Choroid plexus epithelial cell (primary cell): ENCODE data around the gene MED31.

ENCODE experiments used
- DNase-seq: peaks from one replicate; pipeline ENCODE4 v3.0.0-alpha.2; 2010; ENCODE audit warnings: low read depth
- H3K4me3 ChIP-seq: 2 replicates; pipeline ENCODE4 v1.5.1; 2011; ENCODE audit warnings: low read depth, mild to moderate bottlenecking, control low read depth, low read length, moderate library complexity
- CTCF ChIP-seq: conservative IDR thresholded peaks from 2 replicates; pipeline ENCODE4 v1.5.1; 2011; ENCODE audit warnings: low read depth, mild to moderate bottlenecking, control low read depth, inconsistent platforms, low read length, moderate library complexity

Gene MED31

GRCh38 chr17:6636616-6637457 is 14.6 kb downstream of the MED31 start:
- DNase-seq, result no peak
- H3K4me3 ChIP-seq, result no peak overlapping the region
- no peak for TF ChIP-seq CTCF

- no peak for TF ChIP-seq CTCF
- no peak overlapping the region for H3K4me3 ChIP-seq
- DNase-seq, result no peak
These were observed 15.3 kb downstream of the MED31 start for GRCh38 chr17:6636105-6636504.

- TF ChIP-seq CTCF, result no peak
- H3K4me3 ChIP-seq, result no peak overlapping the region
- no peak for DNase-seq
These were observed 18.1 kb downstream of the MED31 start for GRCh38 chr17:6633263-6633662.

- DNase-seq, result no peak
- H3K4me3 ChIP-seq, result no peak overlapping the region
- TF ChIP-seq CTCF, result no peak
These were observed 18.9 kb downstream of the MED31 start for GRCh38 chr17:6632530-6632929.

GRCh38 chr17:6630390-6630789 is 21.0 kb downstream of the MED31 start:
- DNase-seq, result no peak
- TF ChIP-seq CTCF, result no peak
- no peak overlapping the region for H3K4me3 ChIP-seq

GRCh38 chr17:6627019-6627418 is 24.4 kb downstream of the MED31 start:
- peak; percentile 51 for DNase-seq
- H3K4me3 ChIP-seq, result no peak overlapping the region
- no peak for TF ChIP-seq CTCF

- no peak for DNase-seq
- TF ChIP-seq CTCF, result no peak
- no peak overlapping the region for H3K4me3 ChIP-seq
These were observed 24.8 kb downstream of the MED31 start for GRCh38 chr17:6626616-6627015.
